Left lobe of liver (tissue), 2 donors: ENCODE measurements around the gene PLCB1. TPM values are rescaled to one million over a fixed set of nuclear protein-coding genes. Genes with fewer than 3 reads are reported as not detected.

Source experiments
- ATAC-seq: fragments of 200-7000 bp; cut with Tn5 transposase; one replicate; pipeline ENCODE4 v1.9.1; 2020; ENCODE audit warnings: mild to moderate bottlenecking, moderate library complexity
- DNase-seq: peaks from one replicate; pipeline ENCODE4 v3.0.0-alpha.2; 2020; ENCODE audit warnings: low spot score
- total RNA-seq: library from RNA; stranded (reverse); gene quantifications from one replicate; pipeline ENCODE4 v1.2.1, GENCODE V29; 2021
- donor health status: DM: no; HTN: no; CAD: no; lungs with moderate emphysema.
- donor health status: DM: no; HTN: yes; CAD: no.

The PLCB1 gene
- total RNA-seq, 1 donor from 2014 or later = 3.9 TPM

DNA sequence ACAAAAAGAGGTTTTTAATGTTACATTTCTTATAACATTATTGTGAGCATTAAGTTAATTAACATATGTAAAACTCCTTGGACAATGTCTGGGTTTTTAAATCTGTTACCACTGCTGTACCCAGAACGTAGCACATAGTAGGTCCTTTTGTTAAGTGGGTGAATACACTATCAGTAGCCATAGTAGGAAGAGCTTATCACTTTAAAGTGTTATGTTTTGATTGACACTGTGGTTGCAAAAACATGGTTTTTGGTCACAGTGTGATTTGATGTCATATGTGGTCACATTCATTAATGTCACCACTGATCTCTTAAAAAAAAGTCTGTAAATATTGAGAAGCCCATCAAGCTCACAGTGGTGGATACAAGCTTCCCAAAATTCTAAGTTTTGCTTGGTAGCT, 160.7 kb downstream of the PLCB1 start:
- ATAC-seq = no peak
- no peak for DNase-seq

GRCh38 chr20:8293750-8294149, 161.7 kb downstream of the PLCB1 start:
- no peak for ATAC-seq
- no peak for DNase-seq

GRCh38 chr20:8296536-8296935, 164.5 kb downstream of the PLCB1 start:
- ATAC-seq (no peak), DNase-seq (no peak)

- no peak for ATAC-seq
- no peak for DNase-seq
Observed at GRCh38 chr20:8298426-8299043, 166.5 kb downstream of the PLCB1 start.

DNA sequence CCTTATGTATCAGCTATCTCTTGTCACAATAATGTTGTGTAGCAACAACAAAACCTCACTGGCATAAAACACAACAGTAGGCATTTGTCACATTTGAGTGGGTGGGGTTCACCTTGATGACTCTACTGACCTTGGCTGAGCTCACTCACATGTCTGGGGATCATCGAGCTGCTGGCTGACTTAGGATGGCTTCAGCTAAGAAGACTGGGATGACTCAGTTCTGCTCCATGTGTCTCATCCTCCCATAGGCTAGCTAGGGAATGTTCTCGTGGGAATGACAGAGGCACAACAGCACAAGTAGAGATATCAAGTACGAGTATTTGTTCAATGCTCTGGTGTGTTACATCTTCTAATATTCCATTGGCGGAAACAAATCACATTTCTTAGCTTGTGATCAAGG, 167.9 kb downstream of the PLCB1 start:
- ATAC-seq = no peak

DNA sequence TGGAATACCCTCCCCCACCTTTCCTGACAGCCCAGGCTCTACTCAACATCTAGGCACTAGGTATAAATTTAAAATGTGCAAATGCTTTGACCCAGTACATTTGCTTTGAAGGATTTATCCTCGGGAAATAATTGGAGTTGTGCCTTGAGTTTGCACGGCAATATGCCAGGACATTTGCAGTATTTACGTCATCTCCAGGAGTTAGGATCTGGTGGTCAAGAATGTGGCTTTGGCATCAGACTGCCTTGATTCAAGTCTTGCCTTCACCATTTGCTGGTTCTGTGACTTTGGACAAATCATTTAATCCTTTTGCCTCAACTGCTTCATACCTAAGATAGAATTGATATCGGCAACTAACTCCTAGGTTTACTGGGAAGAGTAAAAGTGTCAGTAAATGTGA, 169.6 kb downstream of the PLCB1 start:
- DNase-seq = no peak
- no peak for ATAC-seq

More for the DNA sequence above, 167.9 kb downstream of the PLCB1 start:
- DNase-seq = no peak

- DNase-seq = no peak
Observed at GRCh38 chr20:8303651-8304050, 171.6 kb downstream of the PLCB1 start.

GRCh38 chr20:8304124-8304816, 172.2 kb downstream of the PLCB1 start:
- ATAC-seq (no peak), DNase-seq (no peak)

More at GRCh38 chr20:8303651-8304050, 171.6 kb downstream of the PLCB1 start:
- no peak for ATAC-seq

DNA sequence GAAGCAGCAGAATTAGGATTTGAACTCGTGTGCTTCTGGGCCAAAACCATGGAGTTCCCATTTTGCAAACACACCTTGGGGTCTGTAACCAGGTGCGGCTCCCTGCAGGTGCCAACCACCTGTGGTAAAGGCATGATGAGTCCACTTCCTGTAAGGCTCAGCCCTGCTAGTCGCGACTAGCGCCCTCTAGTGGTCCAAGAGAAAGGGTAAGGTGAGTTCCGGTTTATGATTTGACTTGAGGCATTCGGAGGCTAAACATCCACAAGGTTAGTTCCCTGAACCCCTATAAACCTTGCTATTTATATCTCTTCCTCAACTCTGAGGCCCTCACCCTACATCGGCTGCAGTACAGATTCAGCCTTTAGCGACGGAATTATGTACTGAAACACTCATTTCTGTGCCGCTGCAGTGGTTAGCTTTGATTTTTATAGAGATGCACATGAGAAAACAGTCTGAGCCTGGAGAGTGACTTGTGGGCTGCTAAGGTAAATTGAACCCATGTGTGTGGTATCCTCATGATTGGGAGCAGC, 173.4 kb downstream of the PLCB1 start:
- peak; percentile 82 for ATAC-seq
- peak; percentile 53 for DNase-seq

GRCh38 chr20:8306937-8307336, 174.9 kb downstream of the PLCB1 start:
- ATAC-seq (no peak), DNase-seq (no peak)

DNA sequence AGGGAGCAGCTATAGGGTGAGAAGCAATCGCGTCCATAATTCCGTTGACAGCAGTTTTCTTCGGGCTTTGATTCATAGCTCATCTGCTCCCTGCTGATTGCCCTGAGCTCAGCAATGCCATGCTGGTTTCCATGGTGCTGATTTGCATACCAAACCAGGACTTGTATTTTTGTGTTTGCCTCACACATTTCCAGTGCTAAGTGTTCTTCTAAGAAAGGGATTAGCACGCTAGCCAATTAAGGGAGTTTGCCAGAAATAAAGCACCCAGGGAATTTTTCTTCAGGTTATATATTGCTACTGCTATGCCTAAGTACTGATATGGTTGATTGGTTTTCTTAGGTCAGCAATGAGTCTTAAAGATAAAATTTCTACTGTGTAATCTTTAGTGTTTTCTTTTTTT, 177.6 kb downstream of the PLCB1 start:
- no peak for DNase-seq
- no peak for ATAC-seq

- no peak for ATAC-seq
- no peak for DNase-seq
Observed at GRCh38 chr20:8310618-8311017, 178.6 kb downstream of the PLCB1 start.

- no peak for ATAC-seq
- DNase-seq = no peak
Observed at GRCh38 chr20:8313073-8313472, 181.0 kb downstream of the PLCB1 start.

GRCh38 chr20:8315639-8316573, 183.8 kb downstream of the PLCB1 start:
- DNase-seq (no peak), ATAC-seq (no peak)

DNA sequence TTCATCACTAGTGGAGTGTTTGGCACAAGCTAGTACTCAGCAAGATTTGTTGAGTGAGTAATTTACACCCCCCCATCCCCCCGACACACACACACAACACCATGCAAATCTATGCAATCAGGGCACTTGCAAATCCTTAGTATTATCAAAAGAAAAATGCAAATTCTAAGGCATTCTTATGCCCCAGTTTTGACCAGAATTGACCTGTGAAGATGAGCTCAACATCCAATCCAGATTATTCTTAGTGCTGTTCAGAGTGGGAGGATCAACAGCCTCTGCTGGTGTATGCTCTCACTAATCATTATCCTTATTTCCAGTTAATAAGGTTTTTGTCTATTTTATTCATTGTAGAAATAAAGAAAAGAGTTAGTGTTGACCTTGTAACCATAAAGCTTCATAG, 185.4 kb downstream of the PLCB1 start:
- DNase-seq (no peak), ATAC-seq (no peak)

- no peak for ATAC-seq
- DNase-seq = no peak
Observed at GRCh38 chr20:8318965-8319625, 187.0 kb downstream of the PLCB1 start.

DNA sequence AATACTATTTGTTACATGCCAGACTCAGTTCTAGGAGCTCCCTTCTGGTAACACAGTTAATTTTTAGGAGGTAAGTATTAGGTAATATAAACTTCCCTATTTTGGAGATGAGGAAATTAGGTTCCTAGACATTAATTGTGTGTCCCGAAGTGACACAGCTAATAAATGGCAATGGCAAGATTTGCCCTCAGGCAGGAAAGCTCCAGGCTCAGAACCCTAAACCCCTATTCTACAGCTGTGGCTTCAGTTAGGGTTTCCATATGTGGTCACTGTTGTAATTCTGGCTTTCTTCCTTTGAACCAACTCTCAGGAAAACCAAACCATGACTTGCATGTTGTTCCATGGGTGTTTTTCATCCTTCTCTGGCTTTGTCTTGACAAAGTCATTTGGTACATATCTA, 188.2 kb downstream of the PLCB1 start:
- ATAC-seq (no peak), DNase-seq (no peak)

DNA sequence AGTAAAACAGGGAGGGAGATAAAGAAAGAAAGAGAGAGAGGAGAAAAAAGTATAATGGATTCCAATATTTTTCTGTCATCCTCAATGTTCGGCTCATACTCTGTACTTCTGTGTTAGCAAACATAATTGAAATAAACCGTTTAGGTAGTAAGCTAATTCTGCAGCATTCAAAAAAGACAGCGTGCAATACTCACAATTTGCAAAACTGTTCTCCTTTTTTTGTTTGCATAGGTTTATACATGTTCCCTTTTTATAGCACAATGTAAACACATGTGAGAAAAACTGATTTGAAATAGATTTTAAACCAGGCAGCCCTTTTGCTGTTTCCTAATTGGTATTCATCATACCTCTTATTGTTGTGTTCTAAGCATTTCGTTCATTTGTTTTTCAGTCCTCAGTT, 188.9 kb downstream of the PLCB1 start:
- ATAC-seq = no peak
- DNase-seq = no peak

- ATAC-seq = no peak
- no peak for DNase-seq
Observed at GRCh38 chr20:8322662-8323217, 190.7 kb downstream of the PLCB1 start.

GRCh38 chr20:8326191-8326590, 194.1 kb downstream of the PLCB1 start:
- ATAC-seq (no peak), DNase-seq (no peak)

- ATAC-seq = no peak
- no peak for DNase-seq
Observed at GRCh38 chr20:8326899-8327298, 194.8 kb downstream of the PLCB1 start.
